Measurements from ENCODE around the gene ENTREP3. TPM values are rescaled to one million over a fixed set of nuclear protein-coding genes. Genes with fewer than 3 reads are reported as not detected.

The ENTREP3 gene
- total and polyA plus RNA-seq, 9 donors = 9.3 to 22.4 (median 19.4) TPM

DNA sequence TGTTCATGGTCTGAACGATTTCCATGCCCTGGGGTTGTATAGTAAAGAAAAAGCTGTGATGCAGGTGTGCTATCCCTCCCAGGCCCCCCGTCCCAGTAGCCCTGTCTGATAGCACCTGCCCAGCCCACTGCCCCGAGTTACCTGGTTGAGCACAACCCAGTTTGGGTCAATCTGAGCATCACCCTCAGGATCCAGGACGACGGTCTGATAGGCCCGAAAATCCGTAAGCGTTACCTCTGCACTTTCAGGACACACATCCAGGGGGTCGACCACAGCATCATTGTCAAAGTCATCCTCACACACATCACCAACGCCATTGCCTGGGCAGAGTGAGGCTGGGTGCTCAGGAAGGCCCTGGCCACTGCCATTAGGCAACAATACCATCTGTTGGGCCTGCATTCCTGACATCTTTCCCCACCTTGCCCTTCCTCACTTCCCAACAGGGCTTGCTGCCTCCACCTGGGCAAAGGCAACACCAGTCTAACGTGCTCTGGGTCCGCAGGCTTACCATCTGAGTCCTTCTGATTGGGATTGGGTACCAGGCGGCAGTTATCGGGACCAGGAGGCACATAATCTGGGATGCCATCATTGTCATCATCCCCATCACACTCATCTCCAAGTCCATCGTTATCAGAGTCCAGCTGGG is 57.3 kb downstream of the ENTREP3 start:
- WGBS, 3 donors = 86 to 91% (median 89%) methylated on average over 15 of the region's 15 CpGs
- no peaks in the 10 kb centered on the region for H3K27me3 ChIP-seq
- DNase-seq = no peak
- peaks cover 12% of the 10 kb centered on the region for H3K4me1 ChIP-seq (ENCODE audit: insufficient read depth)
- intact Hi-C loops (cut with DNase I) = no loop called here
- no peak overlapping the region for H3K4me3 ChIP-seq
- no peaks in the 10 kb centered on the region for H3K9me3 ChIP-seq
- peak overlapping the region; percentile 5 to 81 for H3K27ac ChIP-seq
- H3K36me3 ChIP-seq = no peaks in the 10 kb centered on the region
- TF ChIP-seq EP300 (IDR thresholded peaks at IDR 0.05) (no peak), POLR2A (IDR thresholded peaks at IDR 0.05) (no peak)
- TF ChIP-seq, protein P1, sequence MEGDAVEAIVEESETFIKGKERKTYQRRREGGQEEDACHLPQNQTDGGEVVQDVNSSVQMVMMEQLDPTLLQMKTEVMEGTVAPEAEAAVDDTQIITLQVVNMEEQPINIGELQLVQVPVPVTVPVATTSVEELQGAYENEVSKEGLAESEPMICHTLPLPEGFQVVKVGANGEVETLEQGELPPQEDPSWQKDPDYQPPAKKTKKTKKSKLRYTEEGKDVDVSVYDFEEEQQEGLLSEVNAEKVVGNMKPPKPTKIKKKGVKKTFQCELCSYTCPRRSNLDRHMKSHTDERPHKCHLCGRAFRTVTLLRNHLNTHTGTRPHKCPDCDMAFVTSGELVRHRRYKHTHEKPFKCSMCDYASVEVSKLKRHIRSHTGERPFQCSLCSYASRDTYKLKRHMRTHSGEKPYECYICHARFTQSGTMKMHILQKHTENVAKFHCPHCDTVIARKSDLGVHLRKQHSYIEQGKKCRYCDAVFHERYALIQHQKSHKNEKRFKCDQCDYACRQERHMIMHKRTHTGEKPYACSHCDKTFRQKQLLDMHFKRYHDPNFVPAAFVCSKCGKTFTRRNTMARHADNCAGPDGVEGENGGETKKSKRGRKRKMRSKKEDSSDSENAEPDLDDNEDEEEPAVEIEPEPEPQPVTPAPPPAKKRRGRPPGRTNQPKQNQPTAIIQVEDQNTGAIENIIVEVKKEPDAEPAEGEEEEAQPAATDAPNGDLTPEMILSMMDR (IDR thresholded peaks at IDR 0.05) = no peak

Other genes starting within 250 kb of the ENTREP3 start
- 1 to 10 TPM in 4 of 7 donors, under 1 TPM in 2, not detected in 1; 0.45 to 1.4 (median 1.2) TPM for gene DCST2, start 221.7 kb downstream of the ENTREP3 start, total RNA-seq
- gene DCST2, start 221.7 kb downstream of the ENTREP3 start, polyA plus RNA-seq = 1 to 10 TPM in 1 of 2 donors, under 1 TPM in 1; 0.17 to 1.1 TPM
- under 1 TPM in 4 of 7 donors, not detected in 3; 0.22 to 0.80 (median 0.51) TPM for gene DCST1, start 221.7 kb downstream of the ENTREP3 start, total RNA-seq
- under 1 TPM in 1 of 2 donors, not detected in 1; 0.06 TPM for gene DCST1, start 221.7 kb downstream of the ENTREP3 start, polyA plus RNA-seq
- gene ADAM15, start 204.2 kb downstream of the ENTREP3 start, total RNA-seq = 100 to 1,000 TPM in 1 of 7 donors, 10 to 100 TPM in 6; 34.8 to 149 (median 67.8) TPM
- 10 to 100 TPM; 17.0 to 61.7 TPM for gene ADAM15, start 204.2 kb downstream of the ENTREP3 start, polyA plus RNA-seq
- 10 to 100 TPM in 5 of 7 donors, 1 to 10 TPM in 2; 8.6 to 14.1 (median 12.2) TPM for gene EFNA4, start 191.7 kb downstream of the ENTREP3 start, total RNA-seq
- 10 to 100 TPM in 1 of 2 donors, 1 to 10 TPM in 1; 7.3 to 10.6 TPM for gene EFNA4, start 191.7 kb downstream of the ENTREP3 start, polyA plus RNA-seq
- 1 to 10 TPM; 1.3 to 3.7 (median 2.4) TPM for gene EFNA3, start 176.6 kb downstream of the ENTREP3 start, total RNA-seq
- gene EFNA3, start 176.6 kb downstream of the ENTREP3 start, polyA plus RNA-seq = 1 to 10 TPM; 1.6 to 2.1 TPM
- 10 to 100 TPM; 12.1 to 51.6 (median 16.6) TPM for gene EFNA1, start 127.6 kb downstream of the ENTREP3 start, total RNA-seq
- gene EFNA1, start 127.6 kb downstream of the ENTREP3 start, polyA plus RNA-seq = 10 to 100 TPM; 18.6 to 27.3 TPM
- 10 to 100 TPM; 10.8 to 31.4 (median 16.8) TPM for gene SLC50A1, start 119.6 kb downstream of the ENTREP3 start, total RNA-seq
- 10 to 100 TPM; 19.7 to 50.2 TPM for gene SLC50A1, start 119.6 kb downstream of the ENTREP3 start, polyA plus RNA-seq
- 100 to 1,000 TPM in 1 of 7 donors, 10 to 100 TPM in 6; 59.3 to 126 (median 85.5) TPM for gene DPM3, start 115.0 kb downstream of the ENTREP3 start, total RNA-seq
- gene DPM3, start 115.0 kb downstream of the ENTREP3 start, polyA plus RNA-seq = 100 to 1,000 TPM in 1 of 2 donors, under 1 TPM in 1; 0.70 to 168 TPM
- gene KRTCAP2, start 82.2 kb downstream of the ENTREP3 start, total RNA-seq = 100 to 1,000 TPM in 6 of 7 donors, 10 to 100 TPM in 1; 96.5 to 209 (median 158) TPM
- 100 to 1,000 TPM; 219 to 499 TPM for gene KRTCAP2, start 82.2 kb downstream of the ENTREP3 start, polyA plus RNA-seq
- under 1 TPM in 6 of 7 donors, not detected in 1; 0.12 to 0.87 (median 0.54) TPM for gene TRIM46, start 81.6 kb downstream of the ENTREP3 start, total RNA-seq
- under 1 TPM; 0.12 to 0.24 TPM for gene TRIM46, start 81.6 kb downstream of the ENTREP3 start, polyA plus RNA-seq
- gene THBS3, start 47.6 kb downstream of the ENTREP3 start, total RNA-seq = 10 to 100 TPM; 19.9 to 50.2 (median 29.1) TPM
- 10 to 100 TPM; 23.1 to 28.2 TPM for gene THBS3, start 47.6 kb downstream of the ENTREP3 start, polyA plus RNA-seq
- 10 to 100 TPM; 18.5 to 33.4 (median 27.7) TPM for gene MTX1, start 46.8 kb downstream of the ENTREP3 start, total RNA-seq
- 10 to 100 TPM; 15.6 to 35.4 TPM for gene MTX1, start 46.8 kb downstream of the ENTREP3 start, polyA plus RNA-seq
- 10 to 100 TPM; 27.1 to 63.0 (median 40.7) TPM for gene SCAMP3, start 6.9 kb upstream of the ENTREP3 start, total RNA-seq
- 10 to 100 TPM; 40.9 to 46.6 TPM for gene SCAMP3, start 6.9 kb upstream of the ENTREP3 start, polyA plus RNA-seq
- gene CLK2, start 18.0 kb upstream of the ENTREP3 start, total RNA-seq = 10 to 100 TPM; 37.9 to 60.9 (median 50.1) TPM
- gene CLK2, start 18.0 kb upstream of the ENTREP3 start, polyA plus RNA-seq = 10 to 100 TPM; 46.4 to 51.3 TPM
- 1 to 10 TPM in 6 of 7 donors, under 1 TPM in 1; 0.69 to 7.1 (median 4.4) TPM for gene HCN3, start 22.0 kb upstream of the ENTREP3 start, total RNA-seq
- gene HCN3, start 22.0 kb upstream of the ENTREP3 start, polyA plus RNA-seq = 1 to 10 TPM; 2.5 to 2.9 TPM
- gene PKLR, start 46.0 kb upstream of the ENTREP3 start, total RNA-seq = under 1 TPM in 1 of 7 donors, not detected in 6; 0.41 TPM
- not detected for gene PKLR, start 46.0 kb upstream of the ENTREP3 start, polyA plus RNA-seq
- gene FDPS, start 53.4 kb upstream of the ENTREP3 start, total RNA-seq = 100 to 1,000 TPM in 2 of 7 donors, 10 to 100 TPM in 5; 50.7 to 177 (median 74.9) TPM
- gene FDPS, start 53.4 kb upstream of the ENTREP3 start, polyA plus RNA-seq = 100 to 1,000 TPM in 1 of 2 donors, 10 to 100 TPM in 1; 80.8 to 423 TPM
- gene RUSC1, start 65.4 kb upstream of the ENTREP3 start, total RNA-seq = 10 to 100 TPM; 13.5 to 55.6 (median 29.9) TPM
- gene RUSC1, start 65.4 kb upstream of the ENTREP3 start, polyA plus RNA-seq = 10 to 100 TPM; 20.0 to 24.9 TPM

All from ovary (tissue), 9 donors.